Stimulated activated CD4-positive, alpha-beta T cell treated with anti-CD3 and anti-CD28 coated beads, TNF-alpha, amount 100 ng/mL, for 4 hours (primary cell): ENCODE results near the gene CBLIF.
"Not testable (repeated sequence)": the region's sequence is repeated elsewhere in the genome, so short reads cannot be mapped to it uniquely, and the experiment has no call there.

Experiments
- DNase-seq, 3 experiments: peaks; one replicate each; pipeline ENCODE4 v3.0.0-alpha.2; 2020; ENCODE audit warnings: low read depth in 3 of 3

The CBLIF gene

GRCh38 chr11:59847626-59848025 is 2.3 kb upstream of the CBLIF start:
- DNase-seq = no peak

GRCh38 chr11:59846556-59846955 is 1.3 kb upstream of the CBLIF start:
- DNase-seq = no peak

DNA sequence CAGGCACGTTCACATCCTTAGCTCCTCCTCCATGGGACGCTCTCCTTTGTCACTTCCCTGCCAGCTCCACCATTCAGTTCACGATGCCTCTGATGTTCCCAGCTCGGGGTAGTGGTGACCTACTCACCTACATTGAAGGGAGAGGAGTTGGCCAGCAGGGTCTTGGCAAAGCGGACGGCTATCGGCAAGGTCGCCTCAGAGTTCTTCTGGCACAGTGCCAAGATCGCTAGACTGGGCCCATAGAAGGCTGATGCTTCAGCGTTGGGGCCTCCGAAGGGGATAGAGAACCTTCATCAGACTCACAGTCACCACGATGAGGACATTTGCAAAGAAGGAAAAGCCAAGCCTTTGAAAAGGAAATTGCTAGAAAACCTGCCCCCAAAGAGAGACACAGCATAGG is 3.0 kb downstream of the CBLIF start:
- DNase-seq = no peak

DNA sequence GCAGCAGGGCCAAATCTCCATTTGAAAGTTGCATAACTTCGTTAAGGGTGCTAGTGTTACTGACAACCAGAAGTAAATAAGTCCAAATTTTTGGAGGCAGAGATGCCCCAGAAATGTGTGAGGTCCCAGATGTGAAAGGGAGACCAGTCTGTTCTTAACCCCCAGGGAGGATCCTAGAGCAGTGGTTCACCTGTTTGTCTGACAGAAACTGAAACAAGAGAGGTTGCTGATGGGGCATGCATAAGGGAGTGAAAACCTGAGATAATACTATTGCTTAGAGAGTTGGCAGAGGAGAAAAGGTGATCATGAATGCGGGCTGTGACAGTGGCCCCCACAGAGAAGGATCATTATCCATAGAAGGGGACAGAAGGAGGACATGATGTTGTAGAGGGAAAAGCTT is 3.8 kb downstream of the CBLIF start:
- DNase-seq = no peak

GRCh38 chr11:59839615-59840014 is 5.7 kb downstream of the CBLIF start:
- DNase-seq = no peak

- no peak for DNase-seq
Measured at GRCh38 chr11:59833602-59834001, 11.7 kb downstream of the CBLIF start.

DNA sequence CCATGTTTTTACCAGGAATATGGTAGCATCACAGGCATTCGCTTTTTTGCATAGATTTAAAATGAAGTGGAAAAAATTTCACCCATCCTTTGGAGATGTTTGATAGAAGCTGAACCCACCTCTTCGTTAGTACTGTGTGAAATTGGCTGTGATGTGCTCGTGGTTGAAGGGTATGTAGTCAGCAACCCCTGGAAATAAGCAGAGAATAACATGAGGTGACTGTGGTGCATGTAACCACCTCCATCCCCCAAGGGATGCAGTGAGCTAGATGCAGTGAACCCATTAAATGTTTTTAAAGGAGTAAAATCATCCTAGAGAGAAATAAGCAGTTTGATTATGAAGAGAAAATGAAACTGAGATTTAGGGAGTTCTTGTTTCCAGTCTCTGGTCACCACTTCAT is 15.9 kb downstream of the CBLIF start:
- DNase-seq = no peak

GRCh38 chr11:59822989-59823566 is 22.2 kb downstream of the CBLIF start:
- DNase-seq = no peak

GRCh38 chr11:59818572-59818971 is 26.7 kb downstream of the CBLIF start:
- DNase-seq = no peak

DNA sequence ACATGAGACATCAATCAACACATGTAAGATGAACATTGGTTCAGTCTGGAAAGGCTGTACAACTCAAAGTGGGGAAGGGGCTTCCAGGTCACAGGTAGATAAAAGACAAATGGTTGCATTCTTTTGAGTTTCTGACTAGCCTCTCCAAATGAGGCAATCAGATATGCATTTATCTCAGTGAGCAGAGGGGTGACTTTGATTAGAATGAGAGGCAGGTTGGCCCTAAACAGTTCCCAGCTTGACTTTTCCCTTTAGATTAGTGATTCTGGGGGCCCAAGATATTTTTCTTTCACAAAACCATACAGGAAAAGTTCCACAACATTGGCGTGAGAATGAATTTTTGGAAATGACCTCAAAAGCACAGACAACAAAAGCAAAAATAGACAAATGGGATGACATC is 28.9 kb downstream of the CBLIF start:
- not testable (repeated sequence) for DNase-seq

- no peak for DNase-seq
Measured at GRCh38 chr11:59815754-59816153, 29.5 kb downstream of the CBLIF start.

DNA sequence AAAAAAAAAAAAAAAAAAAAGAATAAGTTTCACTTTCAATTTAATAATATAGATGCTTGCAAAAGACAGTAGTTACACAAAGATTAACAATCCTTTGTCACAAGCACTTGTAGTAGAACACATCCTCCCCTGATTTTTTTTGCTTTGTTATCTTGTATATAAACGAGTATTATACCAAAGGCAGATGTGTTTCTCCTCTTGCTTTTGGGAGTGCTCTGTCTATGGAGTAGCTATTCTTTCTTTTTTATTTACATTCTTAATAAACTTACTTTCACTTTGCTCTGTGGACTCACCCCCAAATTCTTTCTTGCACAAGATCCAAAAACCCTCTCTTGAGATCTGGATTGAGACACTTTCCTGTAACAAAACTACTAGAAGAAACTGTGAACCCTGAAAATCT is 31.3 kb downstream of the CBLIF start:
- DNase-seq = no peak

DNA sequence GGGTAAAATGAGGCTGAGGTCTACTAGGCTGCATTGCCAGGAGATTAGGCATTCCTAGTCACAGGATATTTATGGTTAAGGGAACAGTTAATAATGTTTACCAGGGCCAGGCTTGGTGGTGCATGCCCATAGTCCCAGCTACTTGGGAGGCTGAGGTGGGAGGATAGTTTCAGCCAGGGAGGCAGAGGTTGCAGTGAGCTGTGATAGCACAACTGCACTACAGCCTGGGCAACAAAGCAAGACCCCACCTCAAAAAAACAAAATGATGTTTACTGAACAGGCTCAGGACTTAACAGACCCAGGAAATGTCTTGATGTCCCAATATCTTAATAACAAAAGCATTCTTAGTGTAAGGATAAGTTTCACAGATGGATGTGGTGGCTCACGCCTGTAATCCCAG is 31.9 kb downstream of the CBLIF start:
- DNase-seq = no peak

DNA sequence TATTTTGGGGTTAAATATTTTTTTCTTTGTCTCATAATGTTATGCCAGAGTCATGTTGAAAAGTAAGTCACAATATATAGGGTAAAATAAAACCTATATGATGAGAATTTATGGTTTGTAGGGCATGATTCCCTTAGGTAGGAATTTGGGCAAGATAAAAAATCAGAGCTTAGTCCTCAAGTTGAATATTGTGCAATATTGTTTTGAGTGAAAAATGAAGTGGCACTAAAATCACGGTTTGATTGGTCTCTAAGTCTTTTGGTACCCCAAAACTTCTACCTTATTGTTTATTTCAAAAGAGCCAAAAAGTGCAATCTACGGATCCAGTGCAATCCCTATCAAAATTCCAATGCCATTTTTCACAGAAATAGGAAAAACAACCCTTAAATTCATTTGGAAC is 33.1 kb downstream of the CBLIF start:
- no peak for DNase-seq

- no peak for DNase-seq
Measured at GRCh38 chr11:59810911-59811259, 34.4 kb downstream of the CBLIF start.

DNA sequence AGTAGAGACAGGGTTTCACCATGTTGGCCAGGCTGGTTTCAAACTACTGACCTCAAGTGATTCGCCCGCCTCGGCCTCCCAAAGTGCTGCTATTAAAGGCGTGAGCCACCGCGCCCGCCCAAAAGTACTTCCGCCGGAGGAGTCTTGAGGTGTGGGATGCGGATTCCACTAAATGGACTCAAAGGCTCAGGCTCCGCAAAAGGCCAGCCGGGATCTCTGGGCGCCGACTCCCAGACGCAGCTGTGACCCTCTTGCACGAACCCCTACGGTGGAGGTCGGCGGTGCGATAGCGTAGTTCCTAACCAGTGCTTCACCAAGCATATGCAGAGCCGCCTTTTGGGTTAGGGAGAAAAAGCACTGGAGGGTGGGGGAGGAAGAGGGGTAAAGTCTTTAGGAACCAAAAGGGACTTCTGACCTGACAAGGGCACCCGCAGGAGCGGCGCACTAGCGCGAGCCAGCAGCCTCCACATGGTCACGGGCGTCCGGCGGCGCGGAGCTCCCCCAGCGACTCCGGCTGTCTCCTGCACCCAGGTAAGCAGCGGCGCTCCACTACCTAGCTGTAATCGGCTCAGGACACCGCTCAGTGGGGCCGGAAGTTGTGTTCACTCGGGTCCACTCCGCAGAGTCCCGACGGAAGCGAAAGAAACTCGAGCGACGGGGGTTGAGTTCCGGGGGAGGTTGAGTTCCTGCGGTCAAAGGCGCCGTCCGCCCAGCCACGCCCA is 34.9 kb downstream of the CBLIF start, which contains the start of gene MRPL16:
Gene MRPL16 (minus strand): TSS at position 590 of the 722 bp plus-strand sequence. CDS start 120 bp downstream, at position 470.
- DNase-seq = peak; percentile 77 to 86 (median 82)

- no peak for DNase-seq
Measured at GRCh38 chr11:59807047-59807610, 38.2 kb downstream of the CBLIF start.

- DNase-seq = no peak
Measured at GRCh38 chr11:59804061-59804460, 41.2 kb downstream of the CBLIF start.

DNA sequence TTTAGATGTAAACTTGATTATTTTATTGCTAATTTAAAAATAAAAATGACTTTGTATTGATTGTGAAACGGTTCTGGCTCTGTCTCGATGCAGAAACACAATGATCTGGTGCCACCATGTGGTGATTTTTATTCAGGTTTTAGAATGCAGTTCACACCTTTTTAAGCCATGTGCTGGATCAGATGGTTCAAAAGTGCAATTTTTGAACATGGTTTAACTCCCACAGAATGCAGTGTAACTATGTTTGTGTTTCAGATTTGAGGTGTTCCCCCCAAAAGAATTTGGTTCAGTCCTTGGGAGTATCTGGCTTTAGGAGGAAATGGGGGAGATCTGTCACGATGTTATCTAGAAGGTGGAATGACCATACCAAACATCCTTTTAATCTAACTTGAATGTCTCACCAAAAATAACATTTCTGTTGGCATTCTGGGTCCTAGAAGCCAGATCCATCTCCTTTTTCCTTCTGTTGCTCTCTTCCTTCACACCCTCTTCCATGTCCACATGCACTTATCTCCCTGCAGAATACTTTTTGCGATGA is 42.6 kb downstream of the CBLIF start:
- DNase-seq = peak in 1 of 3 experiments; percentile 10

- no peak for DNase-seq
Measured at GRCh38 chr11:59801981-59802638, 43.2 kb downstream of the CBLIF start.

GRCh38 chr11:59801160-59801706 is 44.1 kb downstream of the CBLIF start:
- no peak for DNase-seq

DNA sequence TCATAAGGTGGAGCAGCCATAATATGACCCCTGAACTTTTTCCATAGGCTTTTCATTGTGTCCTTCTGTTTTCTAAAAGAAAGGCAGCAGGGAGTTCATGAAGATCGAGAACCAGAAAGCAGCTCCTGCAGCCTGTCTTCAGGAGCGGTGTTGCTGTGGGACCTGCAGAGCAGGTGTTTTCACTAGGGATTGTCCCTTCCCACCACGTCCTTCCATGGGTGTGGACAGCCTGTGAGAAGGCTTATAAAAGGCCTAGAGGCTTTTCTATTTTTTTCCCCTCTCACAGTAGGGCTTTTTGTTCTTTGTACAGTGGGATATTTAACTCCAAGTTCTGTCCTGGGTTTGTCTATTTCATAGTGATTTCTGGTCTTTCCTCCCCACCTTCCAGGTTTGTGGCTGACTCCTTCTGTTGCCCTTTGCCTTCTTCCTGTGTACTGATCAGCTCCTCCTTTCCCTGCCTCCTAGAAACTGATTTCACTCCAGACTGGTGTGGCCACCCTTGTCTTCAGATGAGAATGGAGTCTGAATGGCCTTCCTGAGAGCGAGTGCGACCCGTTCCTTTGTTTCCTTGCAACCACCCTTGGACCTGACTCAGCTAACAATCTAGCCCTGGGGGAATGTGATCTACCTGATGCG is 44.8 kb downstream of the CBLIF start:
- no peak for DNase-seq
